Smooth muscle cell (in vitro differentiated cells): ENCODE data around the gene CYB561D1. TPM values are rescaled to one million over a fixed set of nuclear protein-coding genes. Genes with fewer than 3 reads are reported as not detected.

ENCODE experiments used
- DNase-seq: peaks from one replicate; lab custom pipeline; 2025; ENCODE audit not compliant: unreplicated experiment; lab: John Stamatoyannopoulos, UW
- H2AFZ ChIP-seq: fragments of 200-600 bp; sonication (generic); 2 replicates; pipeline ENCODE4 v1.6.0; 2016; ENCODE audit warnings: antibody characterized with exemption, low read depth, mild to moderate bottlenecking
- H3F3A ChIP-seq: fragments of 200-600 bp; sonication (generic); 2 replicates; pipeline ENCODE4 v1.6.0; 2017; ENCODE audit warnings: antibody characterized with exemption, low read depth
- H3K27ac ChIP-seq: fragments of 200-600 bp; sonication (generic); 2 replicates; pipeline ENCODE4 v1.5.1; 2016; ENCODE audit warnings: low read depth, mild to moderate bottlenecking
- H3K27me3 ChIP-seq: fragments of 200-600 bp; sonication (generic); 2 replicates; pipeline ENCODE4 v1.6.1; 2016; ENCODE audit warnings: low read depth, mild to moderate bottlenecking
- H3K36me3 ChIP-seq: fragments of 200-600 bp; sonication (generic); 2 replicates; pipeline ENCODE4 v1.5.1; 2016; ENCODE audit warnings: low read depth
- H3K4me1 ChIP-seq: fragments of 200-600 bp; sonication (generic); 2 replicates; pipeline ENCODE4 v1.5.1; 2016; ENCODE audit warnings: low read depth
- H3K4me2 ChIP-seq: fragments of 200-600 bp; sonication (generic); 2 replicates; pipeline ENCODE4 v1.6.0; 2016; ENCODE audit warnings: mild to moderate bottlenecking
- H3K4me3 ChIP-seq: fragments of 200-600 bp; sonication (generic); 2 replicates; pipeline ENCODE4 v1.5.1; 2016; ENCODE audit warnings: mild to moderate bottlenecking
- H3K79me2 ChIP-seq: fragments of 200-600 bp; sonication (generic); 2 replicates; pipeline ENCODE4 v1.6.0; 2016; ENCODE audit warnings: low read depth, mild to moderate bottlenecking
- H3K9ac ChIP-seq: fragments of 200-600 bp; sonication (generic); 2 replicates; pipeline ENCODE4 v1.6.0; 2016; ENCODE audit warnings: low read depth
- H3K9me3 ChIP-seq: fragments of 200-600 bp; sonication (generic); replicated peaks from 2 replicates; pipeline ENCODE4 v1.5.1; 2016; ENCODE audit warnings: low read depth
- H4K20me1 ChIP-seq: fragments of 200-600 bp; sonication (generic); 2 replicates; pipeline ENCODE4 v1.6.0; 2016; ENCODE audit warnings: low read depth
- WGBS: methylation state at CpG from one replicate; pipeline ENCODE4 v1.1.7; 2016; ENCODE audit warnings: low lambda C conversion rate; 5-methylcytosine and 5-hydroxymethylcytosine counted together
- polyA plus RNA-seq: library from polyadenylated mRNA; unstranded; fragments of >200 nt; fragmentation: Nextera tagmentation; extraction: Ambion mirVana; gene quantifications from 2 replicates; pipeline ENCODE4 v1.2.1, GENCODE V29; 2016
- total RNA-seq: library from RNA; depleted of rRNA; stranded (reverse); fragments of >200 nt; gene quantifications from 2 replicates; pipeline ENCODE4 v1.2.3, GENCODE V29; 2014
- TF ChIP-seq, protein P1 (sequence below): fragments of 200-600 bp; sonication (generic); IDR thresholded peaks from 2 replicates; pipeline ENCODE4 v1.5.1; 2017; ENCODE audit warnings: borderline replicate concordance, mild to moderate bottlenecking, antibody characterized with exemption; ENCODE audit not compliant: insufficient read depth, poor library complexity, severe bottlenecking

Gene CYB561D1
- total and polyA plus RNA-seq, 2 experiments from 2014 or later, result 4.5 to 5.3 TPM

DNA sequence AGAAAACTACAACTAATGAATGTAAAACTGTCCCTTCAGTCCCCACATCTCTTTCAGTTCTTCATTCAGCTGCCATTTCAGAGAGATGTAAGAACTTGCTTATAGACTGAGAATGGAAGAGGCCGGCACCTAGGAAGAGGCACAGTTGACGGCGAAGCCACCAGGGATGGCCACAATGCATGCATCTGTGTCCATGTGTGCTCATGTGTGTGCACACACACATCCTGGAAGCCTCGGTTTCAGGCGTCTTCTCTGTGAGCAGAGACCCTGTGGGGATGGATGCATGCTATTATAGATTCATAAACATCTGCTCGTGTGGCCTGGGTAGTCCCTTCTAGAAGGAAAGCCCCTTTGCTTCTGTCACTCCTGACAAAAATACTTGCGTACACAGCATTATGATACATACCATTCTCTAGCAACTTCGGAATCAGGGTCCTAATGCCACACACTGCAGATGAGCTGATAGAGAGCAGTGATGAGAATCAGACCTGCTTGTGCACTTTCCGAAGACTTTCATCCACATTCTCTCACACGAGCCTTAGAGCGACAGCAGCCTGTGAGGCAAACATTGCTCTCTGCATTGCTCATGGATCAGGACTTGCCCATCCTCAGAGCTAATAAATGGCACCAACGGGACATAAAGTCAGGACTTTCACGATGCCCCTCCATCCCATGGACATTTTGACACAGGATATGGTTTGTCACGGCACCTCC, 33.4 kb downstream of the CYB561D1 start:
- H3K27ac ChIP-seq, result no peak overlapping the region
- no peak overlapping the region for H3K4me3 ChIP-seq
- H4K20me1 ChIP-seq, result no peaks in the 10 kb centered on the region
- no peaks in the 10 kb centered on the region for H3K79me2 ChIP-seq
- H3F3A ChIP-seq, result no peaks in the 10 kb centered on the region
- no peak overlapping the region for H3K4me2 ChIP-seq
- H3K36me3 ChIP-seq, result no peaks in the 10 kb centered on the region
- TF ChIP-seq, protein P1, sequence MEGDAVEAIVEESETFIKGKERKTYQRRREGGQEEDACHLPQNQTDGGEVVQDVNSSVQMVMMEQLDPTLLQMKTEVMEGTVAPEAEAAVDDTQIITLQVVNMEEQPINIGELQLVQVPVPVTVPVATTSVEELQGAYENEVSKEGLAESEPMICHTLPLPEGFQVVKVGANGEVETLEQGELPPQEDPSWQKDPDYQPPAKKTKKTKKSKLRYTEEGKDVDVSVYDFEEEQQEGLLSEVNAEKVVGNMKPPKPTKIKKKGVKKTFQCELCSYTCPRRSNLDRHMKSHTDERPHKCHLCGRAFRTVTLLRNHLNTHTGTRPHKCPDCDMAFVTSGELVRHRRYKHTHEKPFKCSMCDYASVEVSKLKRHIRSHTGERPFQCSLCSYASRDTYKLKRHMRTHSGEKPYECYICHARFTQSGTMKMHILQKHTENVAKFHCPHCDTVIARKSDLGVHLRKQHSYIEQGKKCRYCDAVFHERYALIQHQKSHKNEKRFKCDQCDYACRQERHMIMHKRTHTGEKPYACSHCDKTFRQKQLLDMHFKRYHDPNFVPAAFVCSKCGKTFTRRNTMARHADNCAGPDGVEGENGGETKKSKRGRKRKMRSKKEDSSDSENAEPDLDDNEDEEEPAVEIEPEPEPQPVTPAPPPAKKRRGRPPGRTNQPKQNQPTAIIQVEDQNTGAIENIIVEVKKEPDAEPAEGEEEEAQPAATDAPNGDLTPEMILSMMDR, result no peak
- DNase-seq, result no peak
- H3K9ac ChIP-seq, result no peak overlapping the region
- no peak overlapping the region for H2AFZ ChIP-seq
- H3K9me3 ChIP-seq, result no peaks in the 10 kb centered on the region
- no peaks in the 10 kb centered on the region for H3K4me1 ChIP-seq
- H3K27me3 ChIP-seq, result peaks cover 7% of the 10 kb centered on the region
- 85% methylated on average over 14 of the region's 14 CpGs for WGBS

DNA sequence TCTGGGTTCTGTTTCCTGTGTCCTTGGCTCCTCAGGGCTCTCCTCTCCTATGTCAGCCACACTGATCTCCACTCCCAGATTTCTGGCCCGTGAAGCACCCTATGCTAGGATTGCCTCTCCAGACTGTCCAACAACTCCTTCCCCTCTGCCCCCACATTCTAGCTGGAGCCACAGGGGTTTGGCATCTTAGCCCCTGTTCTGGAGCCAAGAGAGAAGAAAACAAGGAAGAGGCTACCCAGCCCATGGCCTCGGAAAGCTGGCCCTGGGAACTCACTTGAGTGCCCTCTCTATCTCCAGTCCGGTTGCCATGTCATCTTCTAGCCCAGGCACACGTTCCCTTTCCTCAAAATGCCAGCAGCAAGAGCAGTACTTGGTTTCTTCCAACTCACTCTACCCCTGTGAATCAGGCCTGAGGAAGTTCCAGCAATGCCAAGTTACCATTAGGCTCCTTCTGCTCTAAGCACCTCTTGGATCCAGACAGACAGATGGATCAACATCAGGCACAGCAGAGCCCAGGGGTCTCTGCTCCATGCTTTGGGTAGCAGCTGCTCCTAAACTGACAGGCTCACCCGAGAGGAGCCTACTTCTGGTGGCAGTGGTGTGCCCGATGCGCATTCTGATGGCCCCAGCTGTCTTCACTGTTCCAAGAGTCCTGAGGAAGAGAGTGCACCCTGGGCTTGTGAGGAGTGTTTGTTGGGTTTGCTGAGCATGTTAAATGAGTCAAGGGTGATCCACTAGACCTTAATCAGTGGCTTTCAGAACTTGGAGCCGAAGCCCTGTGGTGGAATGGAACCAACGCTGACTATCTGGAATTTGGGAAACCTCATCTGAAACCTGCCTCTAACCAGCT, 34.2 kb downstream of the CYB561D1 start:
- no peak for DNase-seq
- Histone ChIP-seq H3K4me1 (no peaks in the 10 kb centered on the region), H3K9me3 (no peaks in the 10 kb centered on the region), H3K9ac (no peak overlapping the region), H3K36me3 (no peaks in the 10 kb centered on the region), H2AFZ (no peak overlapping the region), H3K4me3 (no peak overlapping the region), H4K20me1 (no peaks in the 10 kb centered on the region), H3F3A (no peaks in the 10 kb centered on the region), H3K4me2 (no peak overlapping the region), H3K79me2 (no peaks in the 10 kb centered on the region), H3K27ac (no peak overlapping the region), H3K27me3 (peaks cover 7% of the 10 kb centered on the region)
- 85% methylated on average over 9 of the region's 9 CpGs for WGBS
- TF ChIP-seq, protein P1, result no peak

DNA sequence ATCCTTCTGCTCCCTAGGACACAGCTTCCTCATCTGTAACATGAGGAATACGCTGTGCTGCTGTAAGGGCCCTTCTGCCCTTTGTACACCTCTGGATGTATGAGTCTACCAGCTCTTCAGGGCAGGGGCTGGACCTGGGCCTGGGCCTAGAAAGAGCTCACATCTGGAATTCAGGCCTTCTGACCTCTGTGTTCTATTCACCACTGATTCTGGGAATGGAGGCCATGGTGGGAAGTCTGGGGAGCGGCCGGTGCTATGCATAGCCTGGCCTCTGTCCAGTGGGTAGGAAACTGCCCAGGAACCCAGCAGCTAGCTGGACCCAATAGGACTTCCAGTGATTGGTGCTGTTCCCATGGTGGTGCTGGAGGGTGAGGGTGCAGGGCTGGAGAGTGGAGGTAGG, 34.8 kb downstream of the CYB561D1 start:
- H4K20me1 ChIP-seq, result no peaks in the 10 kb centered on the region
- peaks cover 7% of the 10 kb centered on the region for H3K27me3 ChIP-seq
- WGBS, result 97% methylated on average over 3 of the region's 3 CpGs
- H3K4me2 ChIP-seq, result no peak overlapping the region
- no peak for DNase-seq
- H3K4me1 ChIP-seq, result no peaks in the 10 kb centered on the region
- H3K4me3 ChIP-seq, result no peak overlapping the region
- no peak overlapping the region for H3K9ac ChIP-seq
- H3K27ac ChIP-seq, result no peak overlapping the region
- no peaks in the 10 kb centered on the region for H3K36me3 ChIP-seq
- no peaks in the 10 kb centered on the region for H3K9me3 ChIP-seq
- no peaks in the 10 kb centered on the region for H3K79me2 ChIP-seq
- TF ChIP-seq, protein P1, result no peak
- no peak overlapping the region for H2AFZ ChIP-seq
- H3F3A ChIP-seq, result no peaks in the 10 kb centered on the region
